Ishikawa (cell line): Measurements from ENCODE around the gene DSP.

ENCODE experiments used
- EP300 ChIP-seq: IDR thresholded peaks from 2 replicates; pipeline ENCODE4 v1.6.1; 2012; ENCODE audit warnings: borderline replicate concordance
- FOXM1 ChIP-seq: IDR thresholded peaks from 2 replicates; pipeline ENCODE4 v1.6.1; 2012; ENCODE audit warnings: low read depth, borderline replicate concordance
- NFIC ChIP-seq: IDR thresholded peaks from 2 replicates; pipeline ENCODE4 v1.6.1; 2012
- REST ChIP-seq: IDR thresholded peaks from 2 replicates; pipeline ENCODE4 v1.6.1; 2012; ENCODE audit warnings: low read depth, mild to moderate bottlenecking
- USF1 ChIP-seq: IDR thresholded peaks from 2 replicates; pipeline ENCODE4 v1.6.1; 2012

DNA sequence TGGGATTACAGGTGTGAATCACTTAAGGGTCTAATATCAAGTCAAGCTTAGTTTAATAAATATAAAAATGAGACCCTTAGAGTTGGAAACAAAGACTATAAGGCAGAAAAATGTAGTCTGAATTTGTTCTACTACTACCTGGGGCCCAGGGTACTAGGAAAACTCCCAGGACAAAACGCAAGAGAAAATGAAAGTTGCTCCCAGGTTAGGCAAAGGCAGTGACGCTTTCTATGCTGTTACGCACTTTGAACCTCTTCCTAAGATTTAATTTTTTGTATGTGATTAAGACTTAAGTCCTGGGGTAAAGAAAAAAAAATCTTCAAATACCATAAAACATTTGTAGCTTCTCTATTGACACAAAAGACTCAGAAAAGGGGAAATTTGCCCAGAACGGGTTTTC is 17.3 kb downstream of the DSP start:
- TF ChIP-seq EP300 (no peak), FOXM1 (no peak), NFIC (no peak), USF1 (no peak), REST (no peak)
